Measurements from ENCODE around the gene NCBP2L.

Gene NCBP2L

GRCh38 chrX:107825698-107826237, 48.2 kb downstream of the NCBP2L start, which contains the start of gene MID2:
TSS of gene MID2 (plus strand) at chrX:107825866. CDS start at chrX:107826427, 561 bp downstream.
- peaks cover 27% of the 10 kb centered on the region for H3K4me1 Mint-ChIP-seq
- ATAC-seq = peak; percentile 76
- peak within 1 kb of the TSS; percentile 82 for H3K27ac Mint-ChIP-seq

DNA sequence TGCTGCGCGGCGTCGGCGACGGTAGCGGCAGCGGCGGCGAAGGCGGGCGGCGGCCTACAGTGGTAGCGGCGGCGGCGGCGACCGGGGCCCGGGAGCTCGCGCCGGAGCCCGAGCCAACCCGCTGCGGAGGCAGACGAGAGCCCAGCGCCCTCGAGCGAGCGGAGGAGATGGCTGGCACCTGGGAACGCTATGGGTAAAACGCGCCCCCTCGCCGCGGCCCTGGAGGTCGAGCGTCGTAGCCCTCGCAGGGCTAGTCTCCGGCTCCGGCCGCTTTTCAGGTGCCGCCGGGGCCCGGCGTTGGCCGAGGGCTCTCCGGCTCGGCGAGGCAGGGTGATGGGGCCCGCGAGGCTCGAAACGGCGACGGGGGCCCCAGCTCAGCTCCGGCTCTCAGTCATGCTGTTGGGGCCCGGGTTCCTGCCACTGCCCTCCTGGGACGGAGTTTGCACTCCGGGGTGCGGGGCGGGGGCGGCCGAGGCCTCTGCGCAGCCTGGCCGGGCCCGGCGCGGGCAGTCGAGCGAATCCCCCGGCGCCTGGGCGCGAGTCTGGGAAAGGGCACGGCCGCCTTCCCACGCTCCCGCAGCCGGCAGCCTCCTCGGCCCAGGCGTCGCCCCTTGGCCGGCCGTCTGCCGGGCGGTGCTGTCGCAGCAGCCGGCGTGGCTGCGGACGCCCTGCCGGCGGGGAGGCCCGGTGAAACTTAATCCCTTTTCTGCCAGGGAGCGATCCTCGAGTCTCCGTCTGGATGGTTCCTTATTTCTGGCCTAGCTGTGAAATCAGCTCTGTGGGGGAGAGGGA, 48.9 kb downstream of the NCBP2L start:
- Mint-ChIP-seq H3K4me1 (peaks cover 27% of the 10 kb centered on the region), H3K27me3 (peaks cover 9% of the 10 kb centered on the region), H3K4me3 (peak overlapping the region; percentile 69), H3K27ac (peak overlapping the region; percentile 82), H3K9me3 (no peaks in the 10 kb centered on the region), H3K36me3 (no peaks in the 10 kb centered on the region)
- ATAC-seq = peak; percentile 82

More at GRCh38 chrX:107825698-107826237, 48.2 kb downstream of the NCBP2L start, which contains the start of gene MID2:
- Mint-ChIP-seq H3K36me3 (no peaks in the 10 kb centered on the region), H3K4me3 (peak within 1 kb of the TSS; percentile 89), H3K27me3 (peaks cover 9% of the 10 kb centered on the region), H3K9me3 (no peaks in the 10 kb centered on the region)

DNA sequence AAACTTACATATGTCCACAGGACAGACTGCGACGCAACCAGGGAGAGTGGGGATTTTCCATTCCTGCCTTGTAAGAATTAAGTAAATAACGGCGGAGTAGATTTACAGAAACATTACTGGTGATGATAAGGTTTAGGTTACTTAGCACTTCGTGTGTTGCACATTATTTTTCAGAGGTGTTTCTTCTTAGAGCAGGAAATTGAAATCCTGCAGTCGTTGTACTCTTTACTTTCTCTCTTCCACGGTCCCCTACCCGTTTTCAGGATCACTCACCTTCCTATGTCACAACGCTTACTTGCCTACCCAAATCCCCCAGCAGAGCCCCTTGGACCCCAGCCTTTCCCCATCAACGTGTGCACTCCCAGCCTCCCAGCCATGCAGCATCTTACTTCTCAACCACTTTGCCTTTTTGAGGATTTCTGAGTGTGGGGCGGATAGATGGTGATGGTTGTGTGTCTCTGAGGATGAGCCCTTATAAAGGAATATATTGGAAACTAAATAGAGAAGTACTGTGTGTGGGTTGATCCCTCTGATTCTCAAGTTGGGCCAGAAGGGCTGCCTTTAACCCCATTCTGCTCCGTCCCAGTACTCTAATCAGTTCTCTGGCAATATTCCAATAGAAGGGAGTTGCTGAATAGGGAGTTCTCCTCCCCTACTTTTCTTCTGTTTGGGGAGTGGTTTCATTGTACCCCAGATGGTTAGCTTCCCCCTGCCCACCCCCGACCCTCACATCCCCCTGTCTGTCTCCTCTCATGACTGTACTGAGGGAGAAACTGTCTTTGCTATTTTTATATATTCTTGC, 49.7 kb downstream of the NCBP2L start:
- Mint-ChIP-seq H3K36me3 (no peaks in the 10 kb centered on the region), H3K4me1 (peaks cover 27% of the 10 kb centered on the region), H3K27ac (no peak overlapping the region), H3K4me3 (peak overlapping the region; percentile 69), H3K9me3 (no peaks in the 10 kb centered on the region), H3K27me3 (peaks cover 9% of the 10 kb centered on the region)
- ATAC-seq = no peak

- Mint-ChIP-seq H3K27me3 (peaks cover 9% of the 10 kb centered on the region), H3K9me3 (no peaks in the 10 kb centered on the region), H3K4me3 (no peak overlapping the region), H3K4me1 (peaks cover 27% of the 10 kb centered on the region), H3K27ac (no peak overlapping the region), H3K36me3 (no peaks in the 10 kb centered on the region)
- no peak for ATAC-seq
These were observed 50.3 kb downstream of the NCBP2L start for GRCh38 chrX:107827852-107828251.

- H3K4me1 Mint-ChIP-seq = peaks cover 20% of the 10 kb centered on the region
- no peak for ATAC-seq
- no peaks in the 10 kb centered on the region for H3K36me3 Mint-ChIP-seq
- H3K4me3 Mint-ChIP-seq = no peak overlapping the region
- no peaks in the 10 kb centered on the region for H3K27me3 Mint-ChIP-seq
- H3K27ac Mint-ChIP-seq = no peak overlapping the region
- H3K9me3 Mint-ChIP-seq = no peaks in the 10 kb centered on the region
These were observed 52.3 kb downstream of the NCBP2L start for GRCh38 chrX:107829878-107830277.

DNA sequence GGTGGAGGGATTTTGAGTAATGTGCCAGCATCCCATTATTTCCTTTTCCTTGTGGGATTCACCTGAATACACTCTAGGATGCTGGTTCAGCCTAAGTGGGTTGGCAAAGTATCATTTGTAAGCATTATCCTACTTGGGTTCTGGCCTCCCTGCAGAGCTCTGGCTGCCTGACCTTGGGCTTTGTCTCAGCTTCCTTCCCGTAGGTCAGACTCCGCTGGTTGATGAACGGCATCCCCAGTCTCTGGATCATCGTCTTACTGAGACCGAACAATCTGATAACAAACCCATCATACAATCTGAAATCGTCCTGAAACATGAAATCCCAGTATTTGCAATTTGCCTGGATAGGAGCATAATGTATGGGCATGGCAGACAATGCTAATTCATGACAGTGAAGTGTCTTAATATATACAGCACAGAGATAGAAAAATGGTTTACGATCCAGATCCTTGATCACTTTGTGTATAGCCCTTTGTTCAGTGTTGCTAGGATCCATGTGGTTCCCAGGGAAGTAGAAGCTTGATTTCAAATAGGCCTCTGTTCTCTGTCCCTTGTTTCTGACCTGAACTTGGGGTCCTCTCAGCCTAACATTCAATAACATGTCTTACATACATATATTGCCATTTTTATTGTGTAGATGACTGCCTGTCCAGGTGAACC, 53.7 kb downstream of the NCBP2L start:
- Mint-ChIP-seq H3K27me3 (no peaks in the 10 kb centered on the region), H3K36me3 (no peaks in the 10 kb centered on the region), H3K4me1 (peaks cover 13% of the 10 kb centered on the region), H3K27ac (no peak overlapping the region), H3K9me3 (no peaks in the 10 kb centered on the region), H3K4me3 (no peak overlapping the region)
- no peak for ATAC-seq

- Mint-ChIP-seq H3K36me3 (no peaks in the 10 kb centered on the region), H3K27me3 (no peaks in the 10 kb centered on the region), H3K27ac (no peak overlapping the region), H3K4me3 (no peak overlapping the region), H3K4me1 (no peaks in the 10 kb centered on the region), H3K9me3 (no peaks in the 10 kb centered on the region)
- ATAC-seq = no peak
These were observed 57.0 kb downstream of the NCBP2L start for GRCh38 chrX:107834275-107835201.

- Mint-ChIP-seq H3K4me1 (no peaks in the 10 kb centered on the region), H3K27me3 (no peaks in the 10 kb centered on the region), H3K27ac (no peak overlapping the region), H3K9me3 (no peaks in the 10 kb centered on the region), H3K4me3 (no peak overlapping the region), H3K36me3 (no peaks in the 10 kb centered on the region)
- no peak for ATAC-seq
These were observed 59.4 kb downstream of the NCBP2L start for GRCh38 chrX:107836958-107837357.

- Mint-ChIP-seq H3K27ac (no peak overlapping the region), H3K9me3 (no peaks in the 10 kb centered on the region), H3K4me1 (no peaks in the 10 kb centered on the region), H3K36me3 (no peaks in the 10 kb centered on the region), H3K4me3 (no peak overlapping the region), H3K27me3 (no peaks in the 10 kb centered on the region)
- no peak for ATAC-seq
These were observed 63.4 kb downstream of the NCBP2L start for GRCh38 chrX:107840971-107841370.

GRCh38 chrX:107842715-107843400, 65.3 kb downstream of the NCBP2L start:
- Mint-ChIP-seq H3K27ac (no peak overlapping the region), H3K9me3 (no peaks in the 10 kb centered on the region), H3K36me3 (no peaks in the 10 kb centered on the region), H3K4me3 (no peak overlapping the region), H3K27me3 (no peaks in the 10 kb centered on the region), H3K4me1 (no peaks in the 10 kb centered on the region)
- ATAC-seq = no peak
